Measurements from ENCODE around the gene PCIF1.

PCIF1 gene

DNA sequence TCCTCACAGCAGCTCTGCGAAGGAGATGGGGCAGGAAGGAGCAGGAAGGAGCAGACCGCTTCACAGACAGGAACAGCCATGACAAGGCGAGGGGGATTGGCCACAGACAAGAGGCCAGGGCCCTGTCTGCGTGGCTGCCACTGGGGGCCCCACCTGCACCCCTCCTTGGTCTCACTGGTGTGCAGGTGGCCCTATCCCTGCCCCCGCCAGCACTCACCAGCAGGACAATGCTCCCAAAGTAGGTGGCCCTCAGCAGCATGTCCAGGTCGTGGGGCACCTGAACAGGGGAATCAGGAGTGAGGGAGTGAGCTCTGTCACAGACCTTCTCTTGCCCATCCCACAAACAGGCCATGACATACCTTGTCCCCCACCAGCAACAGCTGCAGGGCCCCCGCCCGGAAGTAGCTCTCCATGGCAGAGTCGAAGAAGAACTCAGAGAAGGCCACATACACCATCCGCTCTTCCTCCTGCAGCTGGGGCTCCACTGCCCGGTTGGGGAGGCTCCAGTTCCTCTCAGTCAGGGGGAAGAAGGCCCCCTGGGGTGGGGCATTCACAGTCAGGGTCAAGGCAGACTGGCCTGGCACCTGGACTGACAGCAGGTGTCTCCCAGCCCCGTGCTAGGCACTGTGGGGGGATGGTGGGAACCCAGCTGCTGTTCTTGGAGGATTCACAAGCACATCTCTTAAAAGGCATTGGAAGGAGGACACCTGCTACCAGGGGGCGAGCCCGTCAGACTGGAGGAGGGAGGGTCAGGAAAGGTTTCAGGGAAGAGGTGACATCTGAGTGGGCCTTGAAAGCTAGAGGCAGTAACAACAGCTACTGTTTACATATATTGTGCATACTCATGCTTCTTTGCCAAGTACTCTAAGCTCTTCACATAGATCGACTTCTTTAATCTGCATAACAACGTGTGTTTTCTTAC, 29.6 kb upstream of the PCIF1 start:
- DNase-seq: no peak

GRCh38 chr20:45905505-45906079, 28.9 kb upstream of the PCIF1 start:
- DNase-seq: no peak

- no peak for DNase-seq
Observed at GRCh38 chr20:45907219-45907948, 27.1 kb upstream of the PCIF1 start.

DNA sequence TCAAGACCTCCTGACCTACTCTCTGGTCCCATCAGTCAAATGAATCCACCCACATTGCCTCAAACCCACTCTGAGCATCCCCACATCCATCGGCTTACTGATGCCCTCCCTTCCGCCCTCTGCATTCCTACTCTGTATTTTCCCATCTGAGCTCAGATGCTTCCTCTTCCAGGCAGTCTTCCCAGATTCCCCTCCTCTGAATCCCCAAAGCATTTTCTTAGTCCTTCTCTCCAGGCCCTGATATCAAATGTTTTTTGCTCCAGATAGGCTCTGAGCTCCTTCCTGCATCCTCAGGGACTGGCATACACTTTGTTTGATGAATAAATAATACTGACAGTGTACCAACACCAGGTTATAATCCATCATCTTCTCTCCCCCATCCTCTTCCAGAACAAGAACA, 26.4 kb upstream of the PCIF1 start:
- no peak for DNase-seq

- DNase-seq: no peak
Observed at GRCh38 chr20:45909336-45909808, 25.1 kb upstream of the PCIF1 start.

GRCh38 chr20:45909817-45910669, 24.4 kb upstream of the PCIF1 start:
- no peak for DNase-seq

DNA sequence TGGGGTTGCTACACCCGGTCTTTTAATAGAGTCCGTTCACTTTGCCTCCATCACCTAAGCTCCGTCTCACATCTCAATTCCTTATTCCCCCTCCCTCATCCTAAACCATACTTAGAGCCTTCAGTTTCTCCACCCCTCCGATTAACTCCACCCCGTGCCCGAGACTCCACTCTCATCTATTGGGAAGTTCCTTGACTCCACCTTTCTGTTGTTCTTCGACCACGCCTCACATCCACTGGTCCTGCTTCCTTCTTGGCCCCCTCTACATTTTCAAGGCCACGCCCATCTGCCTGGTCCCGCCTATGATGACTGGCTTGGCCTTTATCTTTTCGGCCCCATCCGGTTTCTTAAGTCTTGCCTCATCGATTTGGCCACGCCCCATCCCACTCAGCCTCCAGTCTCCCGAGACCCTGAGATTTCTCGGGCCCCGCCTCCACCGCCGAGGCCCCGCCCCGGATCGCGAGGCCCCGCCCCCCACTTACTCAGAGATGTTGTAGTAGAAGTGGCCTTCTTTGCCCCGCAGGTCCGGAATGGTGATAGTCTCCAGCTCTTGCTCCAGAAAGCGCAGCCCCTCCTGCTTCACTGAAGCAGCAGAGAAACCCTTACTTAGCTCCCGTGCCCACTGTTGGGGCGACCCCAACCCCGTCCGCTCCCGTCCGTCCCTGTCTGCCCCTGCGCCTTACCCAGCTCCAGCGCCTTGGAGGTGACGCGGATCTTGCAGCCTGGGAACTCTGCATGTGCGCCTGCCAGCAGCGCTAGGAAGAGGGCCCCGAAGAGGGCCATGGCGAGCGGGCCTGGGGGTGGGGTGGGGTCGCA, 23.6 kb upstream of the PCIF1 start:
- DNase-seq: no peak

DNA sequence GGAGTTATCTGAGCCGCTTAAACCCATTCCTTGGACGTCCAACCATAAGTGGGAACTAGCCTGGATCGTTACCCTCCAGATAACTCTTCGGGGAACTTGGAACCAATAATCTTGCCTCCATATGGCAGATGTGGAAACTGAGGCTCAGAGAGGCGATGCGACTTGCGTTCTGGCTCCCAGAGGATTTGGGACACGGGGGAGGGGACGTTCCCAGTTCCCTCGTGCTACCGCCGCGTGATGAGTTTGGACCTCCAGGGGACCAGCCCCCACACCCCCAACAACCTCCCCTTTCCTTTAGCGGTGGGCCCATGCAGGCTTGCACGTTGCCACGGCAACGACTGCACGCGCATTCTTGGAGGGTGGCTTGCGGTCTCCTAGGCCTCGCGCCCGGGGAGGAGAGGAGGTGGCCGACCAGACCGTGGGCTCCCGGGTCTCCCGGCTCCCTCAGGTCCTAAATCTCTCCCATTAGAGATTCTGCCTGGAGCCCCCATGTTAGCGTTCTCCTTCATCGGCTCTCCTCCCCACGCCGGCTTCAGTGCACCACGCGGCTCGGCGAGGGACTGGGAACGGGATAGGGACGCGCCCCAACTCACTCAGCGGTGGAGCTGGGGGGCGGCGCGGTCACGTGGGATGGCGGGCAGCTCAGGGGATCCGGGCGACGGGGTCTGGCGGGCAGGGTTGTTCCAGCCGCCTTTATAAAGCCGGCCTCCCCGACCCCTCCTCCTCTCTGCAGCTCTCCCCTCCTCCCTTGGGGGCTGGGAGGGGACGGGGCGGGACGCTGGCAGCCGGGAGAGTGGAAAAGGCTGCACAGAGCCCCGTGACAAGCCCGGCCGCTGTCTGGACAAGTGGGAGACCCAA, 22.8 kb upstream of the PCIF1 start, which contains the start of gene PLTP:
PLTP (minus strand) TSS at position 670 of the 858 bp plus-strand sequence. CDS start 703 bp downstream, outside the sequence.
- DNase-seq: no peak

- no peak for DNase-seq
Observed at GRCh38 chr20:45912344-45912682, 22.2 kb upstream of the PCIF1 start.

- DNase-seq: no peak
Observed at GRCh38 chr20:45913116-45913515, 21.4 kb upstream of the PCIF1 start.

DNA sequence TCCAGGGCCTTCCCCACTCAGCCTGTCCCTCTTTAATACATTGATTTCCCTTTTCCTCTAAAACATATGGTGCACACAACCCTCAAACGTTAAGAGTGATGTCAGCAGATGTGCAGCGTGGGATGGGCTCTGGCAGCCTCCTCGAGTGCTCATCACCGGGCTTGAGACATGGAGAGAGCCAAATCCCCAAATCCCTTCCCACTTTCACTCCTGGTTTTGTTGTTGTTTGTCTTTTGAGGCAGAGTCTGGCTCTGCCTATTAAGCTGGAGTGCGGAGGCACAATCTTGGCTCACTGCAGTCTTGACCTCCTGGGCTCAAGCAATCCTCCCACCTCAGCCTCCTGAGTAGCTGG, 16.7 kb upstream of the PCIF1 start:
- no peak for DNase-seq

GRCh38 chr20:45918182-45918737, 16.2 kb upstream of the PCIF1 start:
- DNase-seq: no peak

- DNase-seq: no peak
Observed at GRCh38 chr20:45918779-45919537, 15.5 kb upstream of the PCIF1 start.

GRCh38 chr20:45919542-45920399, 14.7 kb upstream of the PCIF1 start:
- no peak for DNase-seq

DNA sequence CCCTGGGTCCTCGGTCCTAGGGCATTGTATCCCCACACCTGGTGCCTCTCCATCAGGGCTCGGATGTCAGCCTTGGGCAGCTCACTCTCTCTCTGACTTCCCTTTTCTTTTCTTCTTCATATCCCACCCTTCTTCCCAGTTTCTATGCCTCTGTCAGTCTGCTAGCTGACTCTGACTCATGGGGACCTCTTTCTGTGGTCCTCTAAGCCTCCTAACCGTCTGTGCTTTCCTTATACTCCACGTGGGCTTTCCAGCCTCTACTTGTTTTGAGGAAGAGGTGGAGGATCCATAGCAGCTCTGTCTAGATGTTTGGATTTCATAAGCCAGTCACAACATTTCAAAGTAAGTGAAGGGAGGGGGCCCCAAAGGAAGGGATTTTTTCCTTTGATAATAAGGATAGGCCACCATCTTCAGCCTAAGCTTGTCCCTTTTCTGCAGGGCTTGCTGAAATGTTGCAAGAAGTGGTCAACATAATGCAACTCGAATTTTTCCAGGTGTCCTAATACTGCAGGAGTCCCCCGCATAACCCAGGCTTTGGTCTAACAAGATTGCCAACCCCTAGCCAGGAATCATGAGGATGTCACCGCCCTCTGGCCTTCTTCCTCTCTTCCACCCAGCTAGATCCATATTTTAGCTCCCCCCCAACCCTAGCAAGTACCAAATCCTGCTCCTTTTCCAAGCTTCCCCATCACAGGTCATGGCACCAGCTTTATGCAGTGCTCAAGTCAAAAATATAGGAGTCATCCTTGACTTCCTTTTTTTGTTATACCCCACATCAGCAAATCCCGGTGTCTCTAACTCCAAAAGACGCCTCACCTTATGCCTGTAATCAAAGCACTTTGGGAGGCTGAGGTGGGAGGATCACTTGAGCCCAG, 13.8 kb upstream of the PCIF1 start:
- no peak for DNase-seq

DNA sequence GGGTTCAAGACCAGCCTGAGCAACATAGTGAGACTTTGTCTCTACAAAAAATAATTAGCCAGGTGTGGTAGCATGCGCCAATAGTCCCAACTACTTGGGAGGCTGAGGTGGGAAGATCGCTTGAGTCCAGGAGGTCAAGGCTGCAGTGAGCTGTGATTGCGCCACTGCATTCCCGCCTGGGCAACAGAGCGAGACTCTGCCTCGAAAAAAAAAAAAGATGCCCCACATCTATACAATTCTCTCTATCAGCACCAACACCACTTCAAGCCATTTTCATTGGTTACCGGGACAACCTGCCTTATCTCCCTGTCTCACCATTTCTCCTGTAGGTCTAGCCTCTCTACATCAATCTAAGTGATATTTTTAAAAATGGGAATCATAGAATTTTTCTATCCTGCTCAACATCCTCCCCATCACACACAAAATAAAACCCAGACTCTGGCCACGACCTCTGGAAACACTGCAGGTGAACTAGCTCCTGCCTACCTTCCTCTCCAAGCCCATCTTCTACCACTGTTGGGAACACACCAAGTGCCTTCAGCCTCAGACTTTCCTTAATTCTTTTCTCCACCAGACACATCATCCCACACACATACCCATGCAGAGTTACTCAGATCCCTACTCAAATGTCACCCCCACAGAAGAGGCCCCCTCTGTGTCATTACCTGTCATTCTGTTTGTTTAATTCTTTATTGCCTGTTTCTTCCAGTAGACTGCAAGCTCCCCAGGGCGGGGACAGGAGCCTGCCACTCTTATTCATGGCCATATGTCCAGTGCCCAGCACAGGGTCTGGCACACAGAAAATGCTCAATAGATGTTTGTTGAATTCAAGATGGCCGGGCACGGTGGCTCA, 12.9 kb upstream of the PCIF1 start:
- no peak for DNase-seq
